H9 (cell line): Measurements from ENCODE around the gene DUS1L. TPM values are rescaled to one million over a fixed set of nuclear protein-coding genes. Genes with fewer than 3 reads are reported as not detected.

Source experiments
- DNase-seq: peaks from one replicate; pipeline ENCODE4 v3.0.0-alpha.2; 2017
- H2AFZ ChIP-seq: one replicate; pipeline ENCODE4 v1.6.1; 2013; ENCODE audit warnings: mild to moderate bottlenecking, low read length, control low read depth, moderate library complexity
- H2AK5ac ChIP-seq: 2 replicates; pipeline ENCODE4 v1.6.1; 2013; ENCODE audit warnings: low read length, control low read depth, mixed read lengths; ENCODE audit not compliant: insufficient read length
- H2BK120ac ChIP-seq: one replicate; pipeline ENCODE4 v1.6.1; 2013; ENCODE audit warnings: low read depth, mild to moderate bottlenecking, low read length, control low read depth, inconsistent platforms; ENCODE audit not compliant: poor library complexity, severe bottlenecking
- H2BK12ac ChIP-seq: 2 replicates; pipeline ENCODE4 v1.6.1; 2013; ENCODE audit warnings: low read length, control low read depth, mixed read lengths, low read depth; ENCODE audit not compliant: insufficient read length
- H2BK15ac ChIP-seq: 2 replicates; pipeline ENCODE4 v1.6.1; 2013; ENCODE audit warnings: low read depth, low read length, control low read depth
- H2BK20ac ChIP-seq: one replicate; pipeline ENCODE4 v1.6.1; 2013; ENCODE audit warnings: low read depth, mild to moderate bottlenecking, low read length, control low read depth, inconsistent platforms; ENCODE audit not compliant: poor library complexity, severe bottlenecking
- H2BK5ac ChIP-seq: 2 replicates; pipeline ENCODE4 v1.6.1; 2013; ENCODE audit warnings: low read length, control low read depth, mixed read lengths; ENCODE audit not compliant: insufficient read length
- H3K14ac ChIP-seq: 2 replicates; pipeline ENCODE4 v1.6.1; 2013; ENCODE audit warnings: low read length, control low read depth; ENCODE audit not compliant: insufficient read depth
- H3K18ac ChIP-seq: 2 replicates; pipeline ENCODE4 v1.6.1; 2013; ENCODE audit warnings: low read depth, mild to moderate bottlenecking, mixed read lengths, low read length, control low read depth; ENCODE audit not compliant: insufficient read length
- H3K23ac ChIP-seq: 2 replicates; pipeline ENCODE4 v1.6.1; 2013; ENCODE audit warnings: low read length, control low read depth, mixed read lengths, low read depth; ENCODE audit not compliant: insufficient read length
- H3K23me2 ChIP-seq: 2 replicates; pipeline ENCODE4 v1.6.1; 2013; ENCODE audit warnings: low read depth, mild to moderate bottlenecking, mixed read lengths, low read length, control low read depth; ENCODE audit not compliant: insufficient read length, poor library complexity, severe bottlenecking
- H3K27ac ChIP-seq: 2 replicates; pipeline ENCODE4 v1.5.1; 2013; ENCODE audit warnings: low read length, control low read depth, mixed read lengths, low read depth; ENCODE audit not compliant: insufficient read length
- H3K27me3 ChIP-seq: 2 replicates; pipeline ENCODE4 v1.6.1; 2013; ENCODE audit warnings: low read length, control low read depth, inconsistent platforms; ENCODE audit not compliant: insufficient read depth
- H3K4ac ChIP-seq: 2 replicates; pipeline ENCODE4 v1.6.1; 2013; ENCODE audit warnings: low read depth, mild to moderate bottlenecking, control low read depth, inconsistent platforms, low read length, moderate library complexity
- H3K4me1 ChIP-seq: 2 replicates; pipeline ENCODE4 v1.6.1; 2013; ENCODE audit warnings: low read length, control low read depth, inconsistent platforms; ENCODE audit not compliant: insufficient read depth
- H3K4me2 ChIP-seq: 2 replicates; pipeline ENCODE4 v1.6.1; 2013; ENCODE audit warnings: low read length, control low read depth, mixed read lengths; ENCODE audit not compliant: insufficient read length, insufficient read depth
- H3K56ac ChIP-seq: 2 replicates; pipeline ENCODE4 v1.6.1; 2013; ENCODE audit warnings: low read depth, mild to moderate bottlenecking, mixed read lengths, low read length, control low read depth; ENCODE audit not compliant: insufficient read length
- H3K79me1 ChIP-seq: 2 replicates; pipeline ENCODE4 v1.6.1; 2013; ENCODE audit warnings: low read depth, mild to moderate bottlenecking, moderate library complexity, low read length, control low read depth, inconsistent platforms; ENCODE audit not compliant: insufficient read depth, poor library complexity, severe bottlenecking
- H3K79me2 ChIP-seq: 2 replicates; pipeline ENCODE4 v1.6.1; 2013; ENCODE audit warnings: low read length, control low read depth, inconsistent platforms; ENCODE audit not compliant: insufficient read depth
- H3K9ac ChIP-seq: 2 replicates; pipeline ENCODE4 v1.6.1; 2013; ENCODE audit warnings: low read length, control low read depth, mixed read lengths; ENCODE audit not compliant: insufficient read length; ENCODE audit errors: extremely low read depth
- H3K9me3 ChIP-seq: one replicate; pipeline ENCODE4 v1.6.1; 2013; ENCODE audit warnings: low read depth, low read length, inconsistent platforms; ENCODE audit not compliant: control insufficient read depth
- H3T11ph ChIP-seq: one replicate; pipeline ENCODE4 v1.6.1; 2013; ENCODE audit warnings: mild to moderate bottlenecking, low read length, control low read depth, inconsistent platforms
- H4K20me1 ChIP-seq: one replicate; pipeline ENCODE4 v1.6.1; 2013; ENCODE audit not compliant: control insufficient read depth, insufficient read length, insufficient read depth
- H4K5ac ChIP-seq: 2 replicates; pipeline ENCODE4 v1.6.1; 2013; ENCODE audit warnings: low read depth, mild to moderate bottlenecking, mixed read lengths, low read length, control low read depth; ENCODE audit not compliant: insufficient read length
- H4K8ac ChIP-seq: replicated peaks from 2 replicates; pipeline ENCODE4 v1.6.1; 2013; ENCODE audit warnings: low read length, control low read depth, mixed read lengths, low read depth; ENCODE audit not compliant: insufficient read length
- H4K91ac ChIP-seq: 2 replicates; pipeline ENCODE4 v1.6.1; 2013; ENCODE audit warnings: low read depth, mild to moderate bottlenecking, moderate library complexity, mixed read lengths, low read length, control low read depth; ENCODE audit not compliant: insufficient read length
- H3K27ac Mint-ChIP-seq, 3 experiments: 2 replicates in 2 of 3; 3 replicates in 1 of 3; pipeline ENCODE4 v1.8.0; 2020 to 2021; ENCODE audit warnings: mixed read lengths in 3 of 3, mild to moderate bottlenecking in 1 of 3, moderate library complexity in 1 of 3
- H3K27me3 Mint-ChIP-seq: 2 replicates; pipeline ENCODE4 v1.8.0; 2021; ENCODE audit warnings: low read depth, mild to moderate bottlenecking, moderate library complexity, mixed read lengths
- H3K36me3 Mint-ChIP-seq, 3 experiments: 2 replicates in 2 of 3; 3 replicates in 1 of 3; pipeline ENCODE4 v1.8.0; 2020 to 2021; ENCODE audit warnings: low read depth in 3 of 3, mixed read lengths in 3 of 3; ENCODE audit not compliant: insufficient read depth in 1 of 3
- H3K4me1 Mint-ChIP-seq, 2 experiments: 2 replicates each; pipeline ENCODE4 v1.8.0; 2020; ENCODE audit warnings: mixed read lengths in 2 of 2
- H3K4me3 Mint-ChIP-seq, 2 experiments: 2 replicates in 1 of 2; 3 replicates in 1 of 2; pipeline ENCODE4 v1.8.0; 2020 to 2021; ENCODE audit warnings: mild to moderate bottlenecking in 2 of 2, mixed read lengths in 2 of 2, moderate library complexity in 1 of 2
- H3K9me3 Mint-ChIP-seq, 2 experiments: 2 replicates in 1 of 2; 3 replicates in 1 of 2; pipeline ENCODE4 v1.8.0; 2020; ENCODE audit warnings: mild to moderate bottlenecking in 2 of 2, mixed read lengths in 2 of 2, moderate library complexity in 1 of 2
- WGBS: extraction: QIAGEN DNeasy Blood & Tissue Kit; methylation state at CpG from one replicate; pipeline ENCODE4 v1.1.7; 2013; ENCODE audit warnings: missing lambda C conversion rate, low lambda C conversion rate, mixed read lengths; ENCODE audit not compliant: insufficient read length; ENCODE audit errors: extremely low coverage; 5-methylcytosine and 5-hydroxymethylcytosine counted together
- total RNA-seq: library from RNA; stranded (reverse); gene quantifications from 2 replicates; pipeline ENCODE4 v1.2.1, GENCODE V29; 2021
- TF ChIP-seq, protein P1 (sequence below): fragments of 200-600 bp; sonication (generic); conservative IDR thresholded peaks from 3 replicates; pipeline ENCODE4 v1.8.0; 2021; ENCODE audit warnings: antibody characterized with exemption, mild to moderate bottlenecking

The DUS1L gene
- total RNA-seq, 1 experiment from 2014 or later: 103 TPM

DNA sequence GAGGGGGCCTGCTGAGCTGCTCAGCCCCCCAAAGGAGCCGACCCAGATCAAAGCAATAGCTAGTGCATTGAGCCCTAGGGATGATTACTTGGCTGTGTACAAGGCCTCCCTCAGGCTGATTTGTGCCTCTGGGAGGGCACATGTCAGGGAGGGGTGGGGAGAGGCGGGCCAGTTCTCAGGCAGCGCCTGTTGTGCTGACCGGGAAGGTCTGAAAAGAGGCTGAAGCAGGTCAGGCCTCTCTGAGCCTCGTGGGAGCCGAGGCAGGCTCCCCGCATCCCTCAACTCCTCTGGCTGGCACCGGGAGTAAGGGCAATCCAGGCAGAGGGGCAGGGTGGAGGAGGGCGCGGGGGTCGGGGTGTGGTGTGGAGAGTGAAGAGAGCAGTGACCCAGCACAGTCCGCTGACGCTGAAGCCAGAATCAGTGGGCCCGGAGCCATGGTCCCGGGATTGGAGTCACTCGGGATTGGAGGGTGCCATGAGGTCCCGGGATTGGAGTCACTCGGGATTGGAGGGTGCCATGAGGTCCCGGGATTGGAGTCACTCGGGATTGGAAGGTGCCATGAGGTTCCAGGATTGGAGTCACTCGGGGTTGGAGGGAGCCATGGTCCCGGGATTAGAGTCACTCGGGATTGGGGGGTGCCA is 31.1 kb downstream of the DUS1L start:
- no peaks in the 10 kb centered on the region for H3K79me2 ChIP-seq
- no peak overlapping the region for H3K23ac ChIP-seq
- no peak overlapping the region for H2BK120ac ChIP-seq
- no peak overlapping the region for H2BK12ac ChIP-seq
- peaks cover 10% of the 10 kb centered on the region for H3K27me3 Mint-ChIP-seq
- H2AFZ ChIP-seq: no peak overlapping the region
- no peak overlapping the region for H3K18ac ChIP-seq
- H2AK5ac ChIP-seq: no peak overlapping the region
- H4K91ac ChIP-seq: no peak overlapping the region
- H3K9ac ChIP-seq: no peak overlapping the region
- no peak overlapping the region for H4K8ac ChIP-seq
- peaks cover 8 to 18% (median 15%) of the 10 kb centered on the region in 3 experiments; a peak in 6 of 7 replicates for H3K36me3 Mint-ChIP-seq
- no peaks in the 10 kb centered on the region for H4K20me1 ChIP-seq
- no peak overlapping the region for H3K27ac ChIP-seq
- H3K4ac ChIP-seq: no peak overlapping the region
- H4K5ac ChIP-seq: no peak overlapping the region
- no peaks in the 10 kb centered on the region; the same call in 1 of the 2 replicates for H3K27me3 ChIP-seq
- 0 out of 7 replicates have a peak overlapping the region, but pooled peaks of 1 of the 3 experiments have one; percentile 47 for H3K27ac Mint-ChIP-seq
- no peak overlapping the region for H3K56ac ChIP-seq
- peak; percentile 76 for DNase-seq
- no peak overlapping the region for H2BK20ac ChIP-seq
- no peak overlapping the region for H2BK5ac ChIP-seq
- peak overlapping the region in 1 of 2 experiments; percentile 62; a peak in 1 of 5 replicates for H3K4me3 Mint-ChIP-seq
- H3T11ph ChIP-seq: no peak overlapping the region
- H3K4me1 Mint-ChIP-seq: peaks cover 7 to 24% of the 10 kb centered on the region in 2 experiments
- peaks cover 8% of the 10 kb centered on the region for H3K23me2 ChIP-seq
- H3K14ac ChIP-seq: no peak overlapping the region
- TF ChIP-seq, protein P1, sequence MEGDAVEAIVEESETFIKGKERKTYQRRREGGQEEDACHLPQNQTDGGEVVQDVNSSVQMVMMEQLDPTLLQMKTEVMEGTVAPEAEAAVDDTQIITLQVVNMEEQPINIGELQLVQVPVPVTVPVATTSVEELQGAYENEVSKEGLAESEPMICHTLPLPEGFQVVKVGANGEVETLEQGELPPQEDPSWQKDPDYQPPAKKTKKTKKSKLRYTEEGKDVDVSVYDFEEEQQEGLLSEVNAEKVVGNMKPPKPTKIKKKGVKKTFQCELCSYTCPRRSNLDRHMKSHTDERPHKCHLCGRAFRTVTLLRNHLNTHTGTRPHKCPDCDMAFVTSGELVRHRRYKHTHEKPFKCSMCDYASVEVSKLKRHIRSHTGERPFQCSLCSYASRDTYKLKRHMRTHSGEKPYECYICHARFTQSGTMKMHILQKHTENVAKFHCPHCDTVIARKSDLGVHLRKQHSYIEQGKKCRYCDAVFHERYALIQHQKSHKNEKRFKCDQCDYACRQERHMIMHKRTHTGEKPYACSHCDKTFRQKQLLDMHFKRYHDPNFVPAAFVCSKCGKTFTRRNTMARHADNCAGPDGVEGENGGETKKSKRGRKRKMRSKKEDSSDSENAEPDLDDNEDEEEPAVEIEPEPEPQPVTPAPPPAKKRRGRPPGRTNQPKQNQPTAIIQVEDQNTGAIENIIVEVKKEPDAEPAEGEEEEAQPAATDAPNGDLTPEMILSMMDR: no peak
- H3K79me1 ChIP-seq: no peaks in the 10 kb centered on the region
- no peak overlapping the region for H3K4me2 ChIP-seq
- WGBS: no CpG with 5 or more reads among the region's 23 CpGs
- no peaks in the 10 kb centered on the region for H3K9me3 ChIP-seq
- no peaks in the 10 kb centered on the region for H3K9me3 Mint-ChIP-seq
- no peak overlapping the region for H2BK15ac ChIP-seq
- no peaks in the 10 kb centered on the region for H3K4me1 ChIP-seq
